ENCODE measurements around the gene TMEM19.

The TMEM19 gene

DNA sequence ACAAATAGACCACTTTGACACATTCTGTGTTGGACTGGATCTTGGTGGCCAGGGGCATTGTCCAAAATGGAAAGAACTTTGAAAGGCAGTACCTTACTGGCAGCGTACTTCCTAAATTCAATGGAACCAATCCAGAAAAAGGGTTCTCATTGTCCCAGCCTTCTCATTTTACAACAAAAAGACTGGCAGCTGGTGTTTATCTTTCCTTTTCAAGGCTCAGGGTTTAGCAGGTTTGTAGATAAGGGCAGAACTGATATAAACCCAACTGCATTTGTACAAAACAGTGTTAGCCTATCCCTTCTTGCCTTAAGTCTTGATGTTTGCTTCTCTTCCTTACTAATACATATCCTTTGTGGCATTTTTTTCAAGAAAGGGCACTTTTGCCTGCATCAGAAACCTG lies 14.1 kb upstream of the TMEM19 start:
- H2BK12ac ChIP-seq (ENCODE audit: low read length), result no peak overlapping the region
- no peak overlapping the region for H3K4me3 ChIP-seq (ENCODE audit: low read depth, low read length)
- no peak overlapping the region for H3K27ac ChIP-seq (ENCODE audit: low read depth, low read length)
- DNase-seq, result no peak
- H3K36me3 ChIP-seq (ENCODE audit: control insufficient read depth in 1 of 2, insufficient read depth in 2 of 2, low read length in 2 of 2), result no peaks in the 10 kb centered on the region
- no peak overlapping the region for H2AFZ ChIP-seq (ENCODE audit: insufficient read depth, low read length, poor library complexity)
- no peak overlapping the region for H4K8ac ChIP-seq (ENCODE audit: low read depth, low read length)
- H3K79me2 ChIP-seq (ENCODE audit: control insufficient read depth, insufficient read depth, low read length, poor library complexity), result no peaks in the 10 kb centered on the region
- H3K14ac ChIP-seq (ENCODE audit: low read length), result no peak overlapping the region
- no peak overlapping the region for H3K9ac ChIP-seq (ENCODE audit: low read length)
- H2AK5ac ChIP-seq (ENCODE audit: low read length), result no peak overlapping the region
- H3K27me3 ChIP-seq (ENCODE audit: insufficient read depth, low read length), result no peaks in the 10 kb centered on the region
- H3K4me2 ChIP-seq (ENCODE audit: low read length), result no peak overlapping the region
- no peak overlapping the region for H3K18ac ChIP-seq (ENCODE audit: low read length)
- WGBS (ENCODE audit: extremely low coverage, insufficient coverage, insufficient read length), result no CpG with 5 or more reads among the region's 1 CpG
- H4K91ac ChIP-seq (ENCODE audit: low read depth, low read length), result no peak overlapping the region
- H3K4ac ChIP-seq (ENCODE audit: low read depth, low read length), result no peak overlapping the region
- H3K4me1 ChIP-seq (ENCODE audit: control insufficient read depth in 1 of 2, insufficient read depth in 2 of 2, low read length in 2 of 2), result no peaks in the 10 kb centered on the region
- no peak overlapping the region for H2BK120ac ChIP-seq (ENCODE audit: insufficient read depth, low read length, poor library complexity)
- no peak overlapping the region for H2BK5ac ChIP-seq (ENCODE audit: low read depth, low read length, poor library complexity)
- H3K23ac ChIP-seq (ENCODE audit: low read length), result no peak overlapping the region
- no peak overlapping the region for H4K12ac ChIP-seq (ENCODE audit: low read depth, low read length)
- no peaks in the 10 kb centered on the region for H3K9me3 ChIP-seq (ENCODE audit: insufficient read depth, low read depth, low read length)
- H3K79me1 ChIP-seq (ENCODE audit: low read length), result no peaks in the 10 kb centered on the region

DNA sequence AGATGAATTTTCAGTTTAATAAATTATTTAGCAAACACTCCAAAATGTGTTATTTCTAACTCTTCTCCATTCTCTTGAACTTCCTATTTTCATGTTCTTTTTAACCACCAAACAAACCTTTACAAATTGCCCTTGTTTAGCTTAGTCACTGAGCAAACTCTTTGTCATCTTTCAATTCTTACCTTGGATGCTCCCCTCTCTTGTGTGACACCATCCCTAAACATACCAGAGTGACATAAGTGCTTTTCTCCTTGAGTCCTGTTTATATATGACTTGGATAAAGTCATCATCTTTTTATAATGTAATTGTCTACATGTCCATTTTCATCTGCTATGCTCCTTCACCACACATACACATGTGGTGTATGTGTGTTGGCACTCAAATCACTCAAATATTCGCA lies 3.4 kb upstream of the TMEM19 start:
- no CpG with 5 or more reads among the region's 1 CpG for WGBS (ENCODE audit: extremely low coverage, insufficient coverage, insufficient read length)
- Histone ChIP-seq H3K27ac (ENCODE audit: low read depth, low read length) (no peak overlapping the region), H2AK5ac (ENCODE audit: low read length) (no peak overlapping the region)

DNA sequence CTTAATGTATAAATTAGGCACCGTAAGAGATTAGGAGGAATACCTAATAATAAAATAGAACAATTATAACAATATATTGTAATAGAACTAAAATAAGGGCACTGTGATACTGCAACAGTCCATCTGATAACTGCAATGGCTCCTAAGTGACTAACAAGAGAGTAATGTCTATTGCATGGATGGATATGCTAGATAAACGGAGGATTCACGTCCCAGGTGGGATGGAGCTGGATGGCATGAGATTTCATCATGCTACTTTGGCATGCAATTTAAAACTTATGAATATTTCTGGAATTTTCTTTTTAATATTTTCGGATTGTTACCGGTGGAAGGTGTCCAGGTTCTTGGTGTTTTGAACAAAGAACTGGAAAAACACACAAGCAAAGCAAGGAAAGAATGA lies 2.2 kb upstream of the TMEM19 start:
- no CpG with 5 or more reads among the region's 5 CpGs for WGBS (ENCODE audit: extremely low coverage, insufficient coverage, insufficient read length)
- DNase-seq, result peak; percentile 51 to 87
- Histone ChIP-seq H2BK5ac (ENCODE audit: low read depth, low read length, poor library complexity) (no peak overlapping the region), H3K36me3 (ENCODE audit: control insufficient read depth in 1 of 2, insufficient read depth in 2 of 2, low read length in 2 of 2) (no peaks in the 10 kb centered on the region), H2BK12ac (ENCODE audit: low read length) (no peak overlapping the region), H3K79me1 (ENCODE audit: low read length) (peaks cover 6% of the 10 kb centered on the region), H2BK120ac (ENCODE audit: insufficient read depth, low read length, poor library complexity) (no peak overlapping the region), H2AK5ac (ENCODE audit: low read length) (no peak overlapping the region), H3K79me2 (ENCODE audit: control insufficient read depth, insufficient read depth, low read length, poor library complexity) (peaks cover 3% of the 10 kb centered on the region), H3K4me1 (ENCODE audit: control insufficient read depth in 1 of 2, insufficient read depth in 2 of 2, low read length in 2 of 2) (peaks cover 0 to 4% of the 10 kb centered on the region in 2 experiments), H3K14ac (ENCODE audit: low read length) (no peak overlapping the region), H3K18ac (ENCODE audit: low read length) (no peak overlapping the region), H3K27me3 (ENCODE audit: insufficient read depth, low read length) (no peaks in the 10 kb centered on the region), H3K9ac (ENCODE audit: low read length) (no peak overlapping the region), H3K4ac (ENCODE audit: low read depth, low read length) (no peak overlapping the region), H3K4me3 (ENCODE audit: low read depth, low read length) (no peak overlapping the region), H2AFZ (ENCODE audit: insufficient read depth, low read length, poor library complexity) (no peak overlapping the region), H4K8ac (ENCODE audit: low read depth, low read length) (no peak overlapping the region), H4K91ac (ENCODE audit: low read depth, low read length) (no peak overlapping the region), H3K9me3 (ENCODE audit: insufficient read depth, low read depth, low read length) (no peaks in the 10 kb centered on the region), H3K27ac (ENCODE audit: low read depth, low read length) (no peak overlapping the region), H3K23ac (ENCODE audit: low read length) (no peak overlapping the region), H4K12ac (ENCODE audit: low read depth, low read length) (no peak overlapping the region), H3K4me2 (ENCODE audit: low read length) (no peak overlapping the region)

More for the DNA sequence above, 3.4 kb upstream of the TMEM19 start:
- H3K4me1 ChIP-seq (ENCODE audit: control insufficient read depth in 1 of 2, insufficient read depth in 2 of 2, low read length in 2 of 2), result peaks cover 0 to 4% of the 10 kb centered on the region in 2 experiments
- H2BK120ac ChIP-seq (ENCODE audit: insufficient read depth, low read length, poor library complexity), result no peak overlapping the region
- no peak overlapping the region for H3K18ac ChIP-seq (ENCODE audit: low read length)
- H4K91ac ChIP-seq (ENCODE audit: low read depth, low read length), result no peak overlapping the region
- H3K4ac ChIP-seq (ENCODE audit: low read depth, low read length), result no peak overlapping the region
- H3K4me3 ChIP-seq (ENCODE audit: low read depth, low read length), result no peak overlapping the region
- no peak overlapping the region for H4K8ac ChIP-seq (ENCODE audit: low read depth, low read length)
- no peaks in the 10 kb centered on the region for H3K27me3 ChIP-seq (ENCODE audit: insufficient read depth, low read length)
- H2BK5ac ChIP-seq (ENCODE audit: low read depth, low read length, poor library complexity), result no peak overlapping the region
- no peaks in the 10 kb centered on the region for H3K9me3 ChIP-seq (ENCODE audit: insufficient read depth, low read depth, low read length)
- H3K36me3 ChIP-seq (ENCODE audit: control insufficient read depth in 1 of 2, insufficient read depth in 2 of 2, low read length in 2 of 2), result no peaks in the 10 kb centered on the region
- H3K9ac ChIP-seq (ENCODE audit: low read length), result no peak overlapping the region
- peaks cover 6% of the 10 kb centered on the region for H3K79me1 ChIP-seq (ENCODE audit: low read length)
- no peak overlapping the region for H2BK12ac ChIP-seq (ENCODE audit: low read length)
- no peak for DNase-seq
- no peak overlapping the region for H3K23ac ChIP-seq (ENCODE audit: low read length)
- H3K14ac ChIP-seq (ENCODE audit: low read length), result no peak overlapping the region
- H4K12ac ChIP-seq (ENCODE audit: low read depth, low read length), result no peak overlapping the region
- no peak overlapping the region for H3K4me2 ChIP-seq (ENCODE audit: low read length)
- no peak overlapping the region for H2AFZ ChIP-seq (ENCODE audit: insufficient read depth, low read length, poor library complexity)
- peaks cover 3% of the 10 kb centered on the region for H3K79me2 ChIP-seq (ENCODE audit: control insufficient read depth, insufficient read depth, low read length, poor library complexity)

DNA sequence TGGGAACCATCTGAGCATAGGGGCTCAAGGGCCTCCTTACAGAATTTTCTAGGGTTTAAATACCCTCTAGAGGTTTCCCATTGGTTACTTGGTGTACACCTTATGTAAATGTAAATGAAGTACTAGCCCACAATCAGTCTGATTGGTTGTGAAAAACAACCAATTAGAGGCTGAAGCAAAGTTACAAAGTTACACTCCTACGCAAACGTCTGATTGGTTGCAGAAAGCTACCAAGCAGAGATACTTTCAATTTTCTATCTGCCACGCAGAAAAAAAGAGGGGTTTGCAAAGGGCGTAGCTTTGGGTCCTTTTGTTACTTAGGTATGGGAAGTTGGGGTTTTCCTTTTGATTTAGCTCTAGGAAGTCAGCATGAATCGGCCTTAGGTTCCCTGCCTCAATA lies 1.8 kb upstream of the TMEM19 start:
- H3K14ac ChIP-seq (ENCODE audit: low read length), result no peak overlapping the region
- no peaks in the 10 kb centered on the region for H3K9me3 ChIP-seq (ENCODE audit: insufficient read depth, low read depth, low read length)
- no peak overlapping the region for H3K23ac ChIP-seq (ENCODE audit: low read length)
- no CpG with 5 or more reads among the region's 5 CpGs for WGBS (ENCODE audit: extremely low coverage, insufficient coverage, insufficient read length)
- H4K12ac ChIP-seq (ENCODE audit: low read depth, low read length), result no peak overlapping the region
- no peak overlapping the region for H2AK5ac ChIP-seq (ENCODE audit: low read length)
- H2BK120ac ChIP-seq (ENCODE audit: insufficient read depth, low read length, poor library complexity), result no peak overlapping the region
- H4K91ac ChIP-seq (ENCODE audit: low read depth, low read length), result no peak overlapping the region
- H3K27ac ChIP-seq (ENCODE audit: low read depth, low read length), result no peak overlapping the region
- peaks cover 6% of the 10 kb centered on the region for H3K79me1 ChIP-seq (ENCODE audit: low read length)
- no peak overlapping the region for H2AFZ ChIP-seq (ENCODE audit: insufficient read depth, low read length, poor library complexity)
- H2BK5ac ChIP-seq (ENCODE audit: low read depth, low read length, poor library complexity), result no peak overlapping the region
- H3K79me2 ChIP-seq (ENCODE audit: control insufficient read depth, insufficient read depth, low read length, poor library complexity), result peaks cover 3% of the 10 kb centered on the region
- no peak overlapping the region for H3K9ac ChIP-seq (ENCODE audit: low read length)
- no peaks in the 10 kb centered on the region for H3K36me3 ChIP-seq (ENCODE audit: control insufficient read depth in 1 of 2, insufficient read depth in 2 of 2, low read length in 2 of 2)
- no peak overlapping the region for H3K4ac ChIP-seq (ENCODE audit: low read depth, low read length)
- no peak overlapping the region for H3K18ac ChIP-seq (ENCODE audit: low read length)
- H3K4me2 ChIP-seq (ENCODE audit: low read length), result no peak overlapping the region
- H3K27me3 ChIP-seq (ENCODE audit: insufficient read depth, low read length), result no peaks in the 10 kb centered on the region
- H3K4me3 ChIP-seq (ENCODE audit: low read depth, low read length), result no peak overlapping the region
- DNase-seq, result peak; percentile 37 to 83
- no peak overlapping the region for H4K8ac ChIP-seq (ENCODE audit: low read depth, low read length)
- H3K4me1 ChIP-seq (ENCODE audit: control insufficient read depth in 1 of 2, insufficient read depth in 2 of 2, low read length in 2 of 2), result peaks cover 0 to 4% of the 10 kb centered on the region in 2 experiments
- H2BK12ac ChIP-seq (ENCODE audit: low read length), result no peak overlapping the region

Measured in trophoblast cell (in vitro differentiated cells and primary cell).